Uterus (tissue), 2 donors: ENCODE results near the gene NBEA.

ENCODE experiments used
- POLR2A ChIP-seq, 2 donors: fragments of 450-650 bp; IDR thresholded peaks; one replicate each; pipeline ENCODE4 v1.6.1; 2016; ENCODE audit warnings: antibody characterized with exemption in 2 of 2, mild to moderate bottlenecking in 1 of 2, moderate library complexity in 1 of 2
- TF ChIP-seq, protein P1 (sequence below), 4 experiments: fragments of 200-600 bp in 2 of 4; fragments of 450-650 bp in 2 of 4; sonication (generic) in 2 of 4; IDR thresholded peaks; one replicate each; pipeline ENCODE4 v1.5.1; 2016 to 2019; ENCODE audit warnings: antibody characterized with exemption in 4 of 4, mild to moderate bottlenecking in 2 of 4, moderate library complexity in 1 of 4

- TF ChIP-seq, protein P1, sequence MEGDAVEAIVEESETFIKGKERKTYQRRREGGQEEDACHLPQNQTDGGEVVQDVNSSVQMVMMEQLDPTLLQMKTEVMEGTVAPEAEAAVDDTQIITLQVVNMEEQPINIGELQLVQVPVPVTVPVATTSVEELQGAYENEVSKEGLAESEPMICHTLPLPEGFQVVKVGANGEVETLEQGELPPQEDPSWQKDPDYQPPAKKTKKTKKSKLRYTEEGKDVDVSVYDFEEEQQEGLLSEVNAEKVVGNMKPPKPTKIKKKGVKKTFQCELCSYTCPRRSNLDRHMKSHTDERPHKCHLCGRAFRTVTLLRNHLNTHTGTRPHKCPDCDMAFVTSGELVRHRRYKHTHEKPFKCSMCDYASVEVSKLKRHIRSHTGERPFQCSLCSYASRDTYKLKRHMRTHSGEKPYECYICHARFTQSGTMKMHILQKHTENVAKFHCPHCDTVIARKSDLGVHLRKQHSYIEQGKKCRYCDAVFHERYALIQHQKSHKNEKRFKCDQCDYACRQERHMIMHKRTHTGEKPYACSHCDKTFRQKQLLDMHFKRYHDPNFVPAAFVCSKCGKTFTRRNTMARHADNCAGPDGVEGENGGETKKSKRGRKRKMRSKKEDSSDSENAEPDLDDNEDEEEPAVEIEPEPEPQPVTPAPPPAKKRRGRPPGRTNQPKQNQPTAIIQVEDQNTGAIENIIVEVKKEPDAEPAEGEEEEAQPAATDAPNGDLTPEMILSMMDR (IDR thresholded peaks at IDR 0.05): no peak
- TF ChIP-seq POLR2A (IDR thresholded peaks at IDR 0.05): no peak
Measured at GRCh38 chr13:35470671-35471661, 528.9 kb downstream of the NBEA start.
